Skeletal muscle cell (primary cell): ENCODE results near the gene CALN1.

Experiments used
- DNase-seq: peaks from one replicate; pipeline ENCODE4 v3.0.0-alpha.2; 2010; ENCODE audit warnings: low read depth
- H3K4me3 ChIP-seq: 2 replicates; pipeline ENCODE4 v1.5.1; 2011; ENCODE audit warnings: low read depth, mild to moderate bottlenecking, control low read depth, low read length, moderate library complexity

Gene CALN1

DNA sequence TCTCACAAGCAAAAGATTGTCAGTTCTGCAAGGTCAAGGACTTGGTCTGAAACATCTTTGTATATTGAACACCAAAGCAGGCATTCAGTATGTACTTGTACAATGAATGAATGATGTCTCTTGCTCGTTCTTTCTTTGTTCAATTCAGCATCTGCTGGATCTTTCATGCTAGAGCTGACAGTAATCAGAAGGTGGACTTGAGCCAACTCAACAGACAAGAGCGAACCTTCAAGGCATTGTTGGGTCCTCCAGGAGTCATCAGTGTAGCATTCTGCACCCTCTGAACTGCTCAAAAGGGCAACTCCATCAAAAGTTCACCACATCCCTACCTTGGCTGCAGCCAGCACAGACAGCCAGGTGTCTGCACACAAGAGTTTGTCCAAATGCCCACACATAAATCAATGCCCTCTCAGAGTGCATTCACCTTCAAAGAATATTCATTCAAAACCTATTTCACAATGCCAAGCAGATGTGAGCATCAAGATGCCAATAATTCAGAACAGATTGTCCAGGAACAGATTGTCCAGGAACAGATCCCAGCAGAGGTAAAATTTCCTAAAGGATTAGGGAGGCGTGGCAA lies 386.7 kb downstream of the CALN1 start:
- DNase-seq, result no peak
- H3K4me3 ChIP-seq, result no peak overlapping the region

DNA sequence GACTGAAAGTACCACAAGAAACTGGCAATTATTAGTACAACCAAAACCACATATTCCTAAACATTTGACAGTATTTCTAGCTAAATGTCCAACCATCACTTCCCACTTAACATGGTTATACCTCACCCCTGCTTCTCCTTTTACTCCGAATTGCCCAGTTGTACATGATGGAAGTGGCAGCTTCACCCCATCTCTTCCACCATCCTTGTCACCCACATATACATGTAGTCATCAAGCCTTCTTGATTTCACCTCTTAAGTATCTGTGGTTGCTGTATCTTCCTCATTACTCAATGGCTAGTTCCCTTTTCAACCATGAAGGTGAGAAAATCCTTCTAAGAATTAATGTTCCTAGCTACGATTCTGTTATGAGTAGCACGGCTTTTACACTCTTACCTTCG lies 388.2 kb downstream of the CALN1 start:
- DNase-seq, result no peak
- no peak overlapping the region for H3K4me3 ChIP-seq

DNA sequence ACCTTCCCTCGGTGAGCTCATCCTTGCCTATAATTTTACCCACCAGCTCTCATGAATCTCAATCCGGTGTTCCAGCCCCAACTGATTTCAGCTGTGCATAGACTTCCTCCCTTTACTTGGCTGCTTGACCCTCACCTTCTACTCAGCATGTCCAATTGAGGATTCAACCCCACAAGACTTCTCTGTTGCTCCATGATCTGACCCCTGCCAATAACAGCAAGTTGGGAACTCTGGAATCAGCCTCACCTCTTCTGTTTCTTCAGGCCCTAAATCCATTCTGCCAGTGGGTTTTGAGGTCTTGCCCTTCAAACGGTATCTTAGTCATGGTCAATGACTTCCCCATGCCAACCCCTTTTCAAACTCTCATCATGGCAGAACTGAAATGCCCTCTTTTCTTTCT lies 390.4 kb downstream of the CALN1 start:
- no peak overlapping the region for H3K4me3 ChIP-seq
- no peak for DNase-seq

DNA sequence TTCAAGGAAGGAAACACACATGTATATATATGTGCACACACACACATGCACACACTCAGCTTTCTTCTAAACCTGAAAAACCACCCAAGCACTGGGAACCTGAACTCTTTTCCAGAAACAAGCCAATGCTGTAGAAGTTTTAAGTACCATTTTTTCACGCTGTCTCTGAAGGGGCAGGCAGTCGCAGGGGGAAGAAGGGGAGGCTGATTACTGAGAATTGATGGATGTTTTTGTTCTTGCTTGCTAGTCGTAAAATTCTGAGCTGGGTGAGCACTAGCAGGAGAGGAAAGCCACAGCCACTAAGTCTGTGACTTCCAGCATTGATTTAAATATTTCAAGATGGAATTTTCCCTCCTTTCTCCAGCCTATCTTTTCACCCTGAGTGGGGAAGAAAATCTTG lies 391.8 kb downstream of the CALN1 start:
- DNase-seq, result no peak
- no peak overlapping the region for H3K4me3 ChIP-seq

DNA sequence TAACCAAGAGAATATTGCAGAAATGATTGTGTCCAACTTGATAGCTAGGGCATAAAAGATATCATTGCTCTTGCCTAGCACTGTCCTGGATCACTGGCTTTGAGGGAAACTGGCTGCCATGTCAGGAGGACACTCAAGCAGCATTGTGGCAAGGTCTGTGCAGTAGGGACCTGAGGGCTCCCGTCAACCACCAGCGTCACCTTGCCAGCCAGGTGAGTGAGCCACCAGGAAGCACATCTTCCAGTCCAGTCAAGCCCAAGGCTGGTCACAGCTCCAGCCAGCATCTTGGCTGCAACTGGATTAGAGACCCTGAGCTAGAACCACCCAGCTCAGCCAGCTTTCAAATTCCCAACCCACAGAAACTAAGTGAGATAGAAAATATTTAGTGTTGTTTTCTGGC lies 392.7 kb downstream of the CALN1 start:
- DNase-seq, result no peak
- no peak overlapping the region for H3K4me3 ChIP-seq

DNA sequence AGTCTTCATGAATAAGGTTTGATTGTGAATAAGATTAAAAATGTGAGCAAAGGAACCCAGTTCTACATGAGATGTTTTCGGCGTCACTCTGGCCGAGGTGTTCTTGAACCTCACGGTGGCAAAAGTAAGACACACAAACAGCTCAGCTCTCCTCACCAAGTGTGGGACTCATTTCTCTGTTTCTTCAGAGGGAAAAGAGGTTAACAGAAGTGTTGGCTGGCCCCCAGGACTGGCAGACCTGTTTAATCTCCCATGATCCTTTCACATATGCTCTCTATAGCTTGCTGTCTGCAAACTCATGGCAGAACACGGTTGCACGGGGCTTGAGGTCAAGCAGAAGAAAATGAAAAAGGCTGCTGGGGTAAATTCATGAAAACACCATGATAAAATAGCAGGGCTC lies 394.4 kb downstream of the CALN1 start:
- DNase-seq, result no peak
- H3K4me3 ChIP-seq, result no peak overlapping the region

DNA sequence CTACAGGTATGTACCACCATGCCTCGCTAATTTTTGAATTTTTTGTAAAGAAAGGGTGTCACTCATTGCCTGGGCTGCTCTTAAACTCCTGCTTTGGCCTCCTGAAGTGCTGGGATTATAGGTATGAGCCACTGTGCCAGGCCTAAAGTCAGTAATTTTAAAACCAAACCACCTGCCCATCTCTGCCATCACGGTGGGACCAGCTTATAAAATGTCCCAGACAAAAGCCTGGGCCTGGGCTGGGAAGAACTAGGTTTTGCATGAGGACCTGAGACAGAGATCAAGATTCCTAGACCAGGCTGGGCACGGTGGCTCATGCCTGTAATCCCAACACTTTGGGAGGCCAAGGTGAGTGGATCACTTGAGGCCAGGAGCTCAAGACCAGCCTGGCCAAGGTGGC lies 395.6 kb downstream of the CALN1 start:
- no peak overlapping the region for H3K4me3 ChIP-seq
- no peak for DNase-seq

DNA sequence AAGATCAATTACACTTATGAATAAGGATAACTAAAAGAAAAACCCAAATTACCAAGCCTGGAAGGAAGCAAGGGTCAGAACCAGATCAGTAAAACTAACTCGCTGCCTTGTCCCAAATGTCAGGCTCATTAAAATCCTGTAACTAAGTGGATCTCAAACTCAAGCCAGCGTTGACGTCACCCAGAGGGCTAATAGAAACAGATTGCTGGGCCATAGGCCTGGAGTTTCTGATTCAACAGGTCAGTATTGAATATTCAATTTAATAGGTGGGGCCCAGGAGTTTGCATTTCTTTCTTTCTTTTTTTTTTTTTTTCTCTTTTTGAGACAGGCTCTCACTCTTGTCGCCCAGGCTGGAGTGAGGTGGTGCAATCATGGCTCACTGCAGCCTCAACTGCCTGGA lies 397.0 kb downstream of the CALN1 start:
- DNase-seq, result no peak
- H3K4me3 ChIP-seq, result no peak overlapping the region

DNA sequence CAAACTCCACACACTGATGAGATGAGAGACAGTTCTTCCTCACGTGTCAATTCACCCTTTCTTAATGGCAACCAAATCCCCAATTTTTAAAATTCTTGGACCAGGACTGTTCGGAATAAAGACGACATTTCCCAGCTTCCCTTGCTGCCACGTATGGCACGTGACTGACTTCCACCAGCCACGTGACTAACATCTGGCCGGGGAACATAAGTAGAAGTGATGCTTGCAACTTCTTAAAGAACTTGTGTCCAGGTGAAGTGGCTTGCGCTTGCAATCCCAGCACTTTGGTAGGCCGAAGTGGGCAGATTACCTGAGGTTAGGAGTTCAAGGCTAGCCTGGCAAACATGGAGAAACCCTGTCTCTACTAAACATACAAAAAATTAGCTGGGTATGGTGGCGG lies 405.1 kb downstream of the CALN1 start:
- H3K4me3 ChIP-seq, result no peak overlapping the region
- DNase-seq, result no peak

DNA sequence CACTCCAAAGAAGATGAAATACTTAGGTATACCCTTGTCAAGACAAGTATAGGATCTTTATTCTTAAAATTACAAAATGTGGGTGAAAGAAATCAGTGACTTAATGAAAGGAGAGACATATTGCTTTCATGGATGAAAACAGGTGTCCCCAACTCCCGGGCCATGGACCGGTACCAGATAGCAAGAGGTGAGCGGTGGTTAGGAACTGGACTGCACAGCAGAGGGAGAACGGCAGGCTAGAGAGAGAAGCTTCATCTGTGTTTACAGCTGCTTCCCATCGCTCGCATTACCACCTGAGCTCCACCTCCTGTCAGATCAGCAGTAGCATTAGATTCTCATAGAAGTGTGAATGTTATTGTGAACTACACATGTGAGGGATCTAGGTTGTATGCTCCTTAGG lies 408.9 kb downstream of the CALN1 start:
- no peak for DNase-seq
- no peak overlapping the region for H3K4me3 ChIP-seq

DNA sequence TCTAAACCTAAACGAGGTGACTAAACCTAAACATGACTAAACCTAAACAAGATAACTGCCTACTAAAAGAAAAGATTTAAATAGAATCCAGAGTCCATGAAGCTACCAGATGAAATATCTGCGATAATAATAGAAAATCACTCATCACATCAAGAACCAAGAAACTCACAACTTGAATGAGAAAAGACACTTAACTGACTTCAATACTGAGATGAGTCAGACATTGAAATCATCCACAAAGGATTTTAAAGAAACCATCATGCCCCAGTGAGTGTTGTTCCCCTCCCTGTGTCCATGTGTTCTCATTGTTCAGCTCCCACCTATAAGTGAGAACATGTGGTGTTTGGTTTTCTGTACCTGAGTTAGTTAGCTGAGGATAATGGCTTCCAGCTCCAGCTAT lies 416.0 kb downstream of the CALN1 start:
- DNase-seq, result no peak
- no peak overlapping the region for H3K4me3 ChIP-seq

DNA sequence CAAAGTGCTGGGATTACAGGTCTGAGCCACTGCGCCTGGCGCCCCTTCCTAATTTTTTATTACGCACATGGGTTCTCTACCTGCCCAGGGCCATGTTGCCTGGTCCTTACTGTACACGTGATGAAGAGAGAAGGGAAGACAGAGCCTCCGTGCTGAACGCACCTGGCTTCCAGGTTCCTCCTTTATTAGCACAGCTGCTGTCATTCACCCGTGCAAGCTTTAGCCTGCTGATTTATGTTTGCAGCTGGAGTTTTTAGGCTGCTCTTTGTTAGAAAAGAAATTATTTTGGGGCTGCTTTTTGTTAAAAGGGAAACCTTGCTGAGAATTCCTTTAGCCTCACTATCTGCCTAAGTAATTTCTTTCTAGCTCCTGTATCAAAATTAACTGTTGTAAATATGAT lies 417.0 kb downstream of the CALN1 start:
- no peak overlapping the region for H3K4me3 ChIP-seq
- DNase-seq, result no peak

DNA sequence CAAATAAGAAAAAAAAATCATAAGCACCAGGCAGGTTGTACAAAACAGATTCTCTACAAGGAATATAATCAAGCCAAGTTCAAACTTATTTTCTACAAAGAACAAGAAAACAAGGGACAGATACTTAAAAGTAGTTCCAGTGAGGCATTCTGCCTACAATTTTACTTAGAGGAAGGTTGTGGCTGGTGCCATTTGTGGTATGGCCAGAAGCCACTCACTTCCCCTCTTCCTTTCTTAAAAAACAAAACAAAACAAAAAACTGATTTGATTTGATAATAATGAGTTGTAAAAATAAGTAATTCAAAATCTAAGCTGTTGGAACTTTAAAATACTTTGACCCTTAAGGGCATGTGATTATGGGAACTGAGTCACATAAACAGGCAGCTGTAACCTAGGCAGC lies 420.6 kb downstream of the CALN1 start:
- H3K4me3 ChIP-seq, result no peak overlapping the region

DNA sequence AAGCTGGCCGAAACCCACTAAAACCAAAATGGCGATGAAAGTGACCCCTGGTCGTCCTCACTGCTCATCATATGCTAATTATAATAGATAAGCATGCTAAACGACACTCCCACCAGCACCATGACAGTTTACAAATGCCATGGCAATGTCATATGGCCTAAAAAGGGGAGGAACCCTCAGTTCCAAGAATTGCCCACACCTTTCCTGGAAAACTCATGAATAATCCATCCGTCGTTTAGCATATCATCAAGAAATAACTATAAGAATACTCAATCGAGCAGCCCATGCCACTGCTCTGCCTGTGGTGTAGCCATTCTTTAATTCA lies 422.0 kb downstream of the CALN1 start:
- no peak overlapping the region for H3K4me3 ChIP-seq
- no peak for DNase-seq

More for the DNA sequence above, 420.6 kb downstream of the CALN1 start:
- no peak for DNase-seq

DNA sequence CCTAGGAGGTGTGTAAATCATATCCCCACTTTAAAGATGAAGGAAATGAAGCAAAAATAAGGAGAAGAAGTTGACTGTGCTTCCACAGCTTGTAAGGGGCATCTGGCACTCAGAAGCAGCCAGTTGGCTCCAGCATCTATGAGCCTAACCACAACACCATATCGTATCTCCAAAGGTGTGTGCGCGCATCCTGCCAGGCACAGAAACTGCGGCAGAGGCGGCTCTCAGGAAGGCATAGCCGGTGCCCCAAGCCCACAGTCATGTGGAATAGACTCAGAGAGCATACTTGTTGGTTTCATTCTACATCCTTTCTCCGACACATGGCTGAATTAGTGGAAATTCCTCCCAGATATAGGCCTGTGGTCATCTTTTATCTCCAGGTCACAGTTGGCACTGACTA lies 423.9 kb downstream of the CALN1 start:
- no peak for DNase-seq
- H3K4me3 ChIP-seq, result no peak overlapping the region

DNA sequence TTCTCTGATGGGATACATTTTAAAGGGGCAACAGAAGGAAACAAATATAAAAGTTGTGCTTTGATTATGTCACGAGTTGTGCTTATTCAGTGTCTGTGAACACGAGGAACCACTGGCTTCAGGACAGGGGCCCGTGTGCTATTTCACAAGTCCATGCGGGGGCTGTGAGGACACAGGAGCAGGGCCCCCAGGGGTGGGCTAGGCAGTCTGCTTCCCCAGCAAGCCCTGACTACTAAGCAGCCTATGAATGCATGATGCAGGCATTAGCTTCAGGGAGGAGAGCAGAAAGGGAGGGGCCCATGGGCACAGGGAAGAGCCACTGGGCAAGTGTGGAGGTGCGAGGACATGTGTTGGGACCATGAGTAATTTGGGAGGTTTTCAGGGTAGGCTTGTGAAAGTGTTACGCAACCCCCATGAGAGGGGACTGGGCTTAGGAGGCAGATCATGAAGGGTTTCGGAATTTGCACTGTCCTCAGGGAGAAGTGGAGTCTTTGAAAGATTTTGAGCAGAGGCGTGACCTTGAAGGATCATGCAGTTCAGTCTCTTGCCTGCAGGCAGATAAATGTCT lies 424.9 kb downstream of the CALN1 start:
- DNase-seq, result no peak
- no peak overlapping the region for H3K4me3 ChIP-seq

DNA sequence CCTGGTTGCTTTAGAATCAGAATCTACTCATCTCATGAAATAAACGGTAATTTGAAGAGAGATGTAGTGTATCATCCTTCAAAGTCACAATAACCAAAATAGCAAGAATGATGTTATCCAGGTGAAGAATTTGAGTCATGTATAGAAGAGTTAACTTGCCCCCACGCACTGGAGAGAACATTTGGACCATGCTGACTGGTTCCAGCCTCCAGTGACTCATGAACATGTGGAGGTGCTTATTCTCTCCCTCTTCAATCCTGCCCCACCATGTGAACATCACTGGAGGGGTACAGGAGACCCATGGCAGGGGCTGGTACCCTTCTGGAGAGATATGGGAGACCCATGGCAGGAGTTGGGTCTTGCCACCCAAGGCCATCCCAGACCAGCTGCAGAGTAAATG lies 427.8 kb downstream of the CALN1 start:
- no peak for DNase-seq
- H3K4me3 ChIP-seq, result no peak overlapping the region

DNA sequence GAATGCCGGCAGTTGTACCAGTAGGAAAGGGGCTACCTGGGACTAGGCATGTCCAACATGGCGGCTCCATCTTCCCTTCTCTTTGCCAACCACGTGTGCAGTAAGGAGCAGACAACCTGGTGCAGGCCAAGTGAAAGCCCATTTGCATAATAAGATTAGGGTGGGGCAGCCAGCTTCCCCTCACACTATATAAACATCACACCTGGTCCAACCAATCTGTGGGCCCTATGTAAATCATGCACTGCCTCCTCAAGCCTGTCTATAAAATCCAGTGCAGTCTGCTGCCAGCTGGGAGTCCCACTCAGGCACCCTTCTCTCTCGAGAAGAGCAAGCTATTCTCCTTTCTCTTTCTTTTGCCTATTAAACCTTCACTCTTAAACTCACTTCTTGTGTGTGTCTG lies 429.3 kb downstream of the CALN1 start:
- DNase-seq, result no peak
- no peak overlapping the region for H3K4me3 ChIP-seq

DNA sequence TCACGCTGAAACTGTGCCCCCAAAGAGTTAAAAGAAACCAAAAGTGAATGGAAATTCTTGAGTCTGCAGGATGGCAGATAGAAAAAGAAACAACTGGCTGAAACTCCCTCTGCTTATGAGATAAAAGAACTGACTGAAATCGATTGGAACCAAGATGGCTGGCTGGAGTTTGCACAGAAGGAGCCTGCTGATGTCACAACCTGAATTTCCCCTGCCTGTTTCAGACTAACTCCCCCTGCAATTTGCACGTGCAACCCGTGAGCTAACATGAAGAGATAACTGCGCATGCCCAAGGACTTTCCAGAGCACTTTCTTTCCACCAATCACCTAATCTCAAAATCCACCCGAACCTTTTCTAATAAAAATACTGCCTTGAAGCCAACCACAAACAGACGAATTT lies 435.5 kb downstream of the CALN1 start:
- no peak for DNase-seq
- H3K4me3 ChIP-seq, result no peak overlapping the region

DNA sequence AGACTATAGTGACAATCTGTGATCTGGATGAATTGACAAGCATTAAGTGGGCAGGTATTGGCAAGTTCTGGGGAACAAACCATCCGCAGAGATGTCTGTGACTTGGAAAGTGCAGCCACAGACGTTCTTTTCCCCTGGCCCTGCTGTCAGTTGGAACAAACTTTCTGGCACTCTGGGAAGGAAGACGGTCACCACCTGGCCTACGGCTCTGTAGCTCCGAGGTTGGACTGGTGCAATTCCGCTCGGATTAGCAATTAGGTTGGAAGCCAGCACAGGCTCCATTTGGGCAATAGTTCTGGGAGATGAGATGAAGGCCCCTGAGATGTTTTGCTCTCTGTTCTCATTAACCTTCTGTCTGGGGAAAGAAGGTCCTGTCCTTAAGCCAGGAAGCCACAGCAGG lies 437.5 kb downstream of the CALN1 start:
- no peak overlapping the region for H3K4me3 ChIP-seq
- DNase-seq, result no peak

DNA sequence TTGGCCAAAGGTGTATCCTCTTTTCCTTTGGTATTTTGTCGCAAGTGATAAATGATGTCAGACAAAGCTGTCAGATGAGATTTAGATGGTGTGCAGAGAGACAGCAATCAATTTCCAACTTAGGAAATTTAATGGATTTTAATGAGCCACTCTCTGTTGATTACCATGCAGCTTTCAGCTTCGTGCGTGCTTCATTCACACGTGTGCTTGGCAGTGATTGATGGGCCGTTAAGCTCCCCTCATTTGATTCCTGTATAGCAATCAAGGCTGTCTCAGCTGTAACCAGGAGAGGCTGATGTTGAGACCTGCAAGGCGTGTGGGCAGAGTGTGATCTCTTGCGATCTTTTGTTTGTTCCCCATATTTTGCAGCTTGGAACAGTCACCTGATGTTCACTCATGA lies 439.6 kb downstream of the CALN1 start:
- no peak overlapping the region for H3K4me3 ChIP-seq
- no peak for DNase-seq

DNA sequence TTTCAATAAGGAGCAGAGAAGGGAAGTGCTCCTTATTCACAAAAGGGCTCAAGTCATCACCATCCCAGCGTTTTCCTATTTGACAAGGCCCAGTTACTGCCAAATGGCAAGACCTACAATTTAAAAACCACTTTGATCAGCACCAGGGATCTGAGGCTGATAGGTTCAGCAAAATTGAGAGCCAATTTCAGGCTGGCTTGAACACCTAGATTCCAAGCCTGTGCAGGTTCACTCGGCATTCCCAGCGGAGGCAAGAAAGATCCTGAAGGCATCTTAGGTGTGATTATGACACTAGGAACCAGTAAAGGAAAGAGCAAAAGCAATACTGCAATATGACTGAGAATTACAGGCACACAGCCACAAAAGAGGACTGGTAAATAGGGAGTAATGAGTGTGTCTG lies 441.4 kb downstream of the CALN1 start:
- no peak overlapping the region for H3K4me3 ChIP-seq
- no peak for DNase-seq
